WTC11 (cell line): ENCODE measurements around the gene PDK2. TPM values are rescaled to one million over a fixed set of nuclear protein-coding genes. Genes with fewer than 3 reads are reported as not detected.

Experiments
- ATAC-seq: fragments of 200-7000 bp; cut with Tn5 transposase; 2 replicates; pipeline ENCODE4 v1.10.0; 2021; ENCODE audit warnings: mild to moderate bottlenecking, moderate library complexity
- CTCF ChIA-PET: fragments of 300-600 bp; sonication (Branson Sonifier 250); formaldehyde crosslinking; loops from one replicate; lab custom pipeline; 2021; ENCODE audit warnings: antibody characterized with exemption; lab: Charles Lee
- POLR2A ChIA-PET: fragments of 350-600 bp; sonication (Branson Sonifier 250); formaldehyde crosslinking; loops from one replicate; lab custom pipeline; 2021; ENCODE audit warnings: antibody characterized with exemption; lab: Charles Lee
- DNase-seq: peaks from one replicate; pipeline ENCODE4 v3.0.0; 2021; ENCODE audit warnings: low spot score
- H3K27ac Mint-ChIP-seq: 2 replicates; pipeline ENCODE4 v1.8.0; 2021; ENCODE audit warnings: mixed read lengths
- H3K27me3 Mint-ChIP-seq: 2 replicates; pipeline ENCODE4 v1.8.0; 2021; ENCODE audit warnings: low read depth, mild to moderate bottlenecking, moderate library complexity, mixed read lengths
- H3K36me3 Mint-ChIP-seq: 2 replicates; pipeline ENCODE4 v1.8.0; 2021; ENCODE audit warnings: mixed read lengths
- H3K4me1 Mint-ChIP-seq: 2 replicates; pipeline ENCODE4 v1.8.0; 2022; ENCODE audit warnings: mixed read lengths
- H3K4me3 Mint-ChIP-seq: 2 replicates; pipeline ENCODE4 v1.8.0; 2021; ENCODE audit warnings: mild to moderate bottlenecking, moderate library complexity, mixed read lengths
- H3K9me3 Mint-ChIP-seq: 2 replicates; pipeline ENCODE4 v1.8.0; 2021; ENCODE audit warnings: mixed read lengths
- ELF4 ChIP-seq: sonication (generic); formaldehyde crosslinking; IDR thresholded peaks from 2 replicates; pipeline ENCODE4 v1.8.1; 2022; ENCODE audit warnings: low read depth, mild to moderate bottlenecking, moderate library complexity, missing genetic modification reagents
- ETV6 ChIP-seq: sonication (generic); formaldehyde crosslinking; IDR thresholded peaks from 2 replicates; pipeline ENCODE4 v1.8.1; 2022; ENCODE audit warnings: mild to moderate bottlenecking, missing genetic modification reagents
- FOXK1 ChIP-seq: sonication (generic); formaldehyde crosslinking; IDR thresholded peaks from 2 replicates; pipeline ENCODE4 v1.8.0; 2022; ENCODE audit warnings: mild to moderate bottlenecking, moderate library complexity, missing genetic modification reagents
- FOXP1 ChIP-seq: sonication (generic); formaldehyde crosslinking; IDR thresholded peaks from 2 replicates; pipeline ENCODE4 v1.8.0; 2022; ENCODE audit warnings: missing genetic modification reagents, mild to moderate bottlenecking, moderate library complexity, borderline replicate concordance
- GRHL2 ChIP-seq: fragments of 250-450 bp; sonication (Bioruptor Pico); IDR thresholded peaks from 2 replicates; pipeline ENCODE4 v1.8.0; 2022; ENCODE audit warnings: mild to moderate bottlenecking, moderate library complexity; ENCODE audit not compliant: insufficient replicate concordance, severe bottlenecking
- JAZF1 ChIP-seq: fragments of 250-450 bp; sonication (Bioruptor Pico); IDR thresholded peaks from 2 replicates; pipeline ENCODE4 v1.9.0; 2021; ENCODE audit warnings: moderate library complexity, mild to moderate bottlenecking, inconsistent platforms
- JUN ChIP-seq: sonication (generic); formaldehyde crosslinking; IDR thresholded peaks from 2 replicates; pipeline ENCODE4 v1.8.0; 2023; ENCODE audit warnings: mild to moderate bottlenecking, missing genetic modification reagents
- NFYB ChIP-seq: sonication (generic); formaldehyde crosslinking; conservative IDR thresholded peaks from 2 replicates; pipeline ENCODE4 v1.8.0; 2022; ENCODE audit warnings: low read depth, missing genetic modification reagents
- OVOL2 ChIP-seq: fragments of 250-450 bp; sonication (Bioruptor Pico); IDR thresholded peaks from 2 replicates; pipeline ENCODE4 v1.9.0; 2021; ENCODE audit warnings: mild to moderate bottlenecking, borderline replicate concordance
- SMAD3 ChIP-seq: sonication (generic); formaldehyde crosslinking; IDR thresholded peaks from 2 replicates; pipeline ENCODE4 v1.8.0; 2022; ENCODE audit warnings: missing genetic modification reagents, mild to moderate bottlenecking, borderline replicate concordance
- SP1 ChIP-seq: sonication (generic); formaldehyde crosslinking; conservative IDR thresholded peaks from 2 replicates; pipeline ENCODE4 v1.8.1; 2022; ENCODE audit warnings: missing genetic modification reagents
- TEAD4 ChIP-seq: sonication (generic); formaldehyde crosslinking; IDR thresholded peaks from 2 replicates; pipeline ENCODE4 v1.8.0; 2022; ENCODE audit warnings: mild to moderate bottlenecking, missing genetic modification reagents
- TP53 ChIP-seq: sonication (generic); formaldehyde crosslinking; IDR thresholded peaks from 2 replicates; pipeline ENCODE4 v1.8.1; 2023; ENCODE audit warnings: mild to moderate bottlenecking, missing genetic modification reagents
- USF1 ChIP-seq: sonication (generic); formaldehyde crosslinking; IDR thresholded peaks from 2 replicates; pipeline ENCODE4 v1.8.0; 2022; ENCODE audit warnings: mild to moderate bottlenecking, missing genetic modification reagents
- ZNF121 ChIP-seq: sonication (generic); formaldehyde crosslinking; IDR thresholded peaks from 2 replicates; pipeline ENCODE4 v1.8.0; 2023; ENCODE audit warnings: missing genetic modification reagents
- ZNF396 ChIP-seq: fragments of 250-450 bp; sonication (Bioruptor Pico); IDR thresholded peaks from 2 replicates; pipeline ENCODE4 v1.8.0; 2021; ENCODE audit warnings: mild to moderate bottlenecking, moderate library complexity, borderline replicate concordance
- ZNF416 ChIP-seq: fragments of 250-450 bp; sonication (Bioruptor Pico); IDR thresholded peaks from 2 replicates; pipeline ENCODE4 v1.9.0; 2021; ENCODE audit warnings: mild to moderate bottlenecking, inconsistent platforms
- ZNF425 ChIP-seq: fragments of 250-450 bp; sonication (Bioruptor Pico); conservative IDR thresholded peaks from 2 replicates; pipeline ENCODE4 v1.9.0; 2021; ENCODE audit warnings: mild to moderate bottlenecking
- total RNA-seq: library from RNA; stranded (reverse); gene quantifications from 3 replicates; pipeline ENCODE4 v1.2.3, GENCODE V29; 2021
- TF ChIP-seq, protein P1 (sequence below): sonication (generic); formaldehyde crosslinking; IDR thresholded peaks from 2 replicates; pipeline ENCODE4 v1.8.1; 2022; ENCODE audit warnings: mild to moderate bottlenecking, moderate library complexity, missing genetic modification reagents
- TF ChIP-seq, protein P2 (sequence below): sonication (generic); formaldehyde crosslinking; IDR thresholded peaks from 2 replicates; pipeline ENCODE4 v1.8.1; 2022; ENCODE audit warnings: low read depth, missing genetic modification reagents, borderline replicate concordance
- TF ChIP-seq, protein P3 (sequence below): sonication (generic); formaldehyde crosslinking; IDR thresholded peaks from 2 replicates; pipeline ENCODE4 v1.8.1; 2022; ENCODE audit warnings: missing genetic modification reagents, borderline replicate concordance
- TF ChIP-seq, protein P4 (sequence below): fragments of 250-450 bp; sonication (Bioruptor Pico); IDR thresholded peaks from 2 replicates; pipeline ENCODE4 v2.1.2; 2022; ENCODE audit warnings: mild to moderate bottlenecking, moderate library complexity

PDK2 gene
- total RNA-seq, 1 experiment from 2014 or later, result 16.6 TPM

DNA sequence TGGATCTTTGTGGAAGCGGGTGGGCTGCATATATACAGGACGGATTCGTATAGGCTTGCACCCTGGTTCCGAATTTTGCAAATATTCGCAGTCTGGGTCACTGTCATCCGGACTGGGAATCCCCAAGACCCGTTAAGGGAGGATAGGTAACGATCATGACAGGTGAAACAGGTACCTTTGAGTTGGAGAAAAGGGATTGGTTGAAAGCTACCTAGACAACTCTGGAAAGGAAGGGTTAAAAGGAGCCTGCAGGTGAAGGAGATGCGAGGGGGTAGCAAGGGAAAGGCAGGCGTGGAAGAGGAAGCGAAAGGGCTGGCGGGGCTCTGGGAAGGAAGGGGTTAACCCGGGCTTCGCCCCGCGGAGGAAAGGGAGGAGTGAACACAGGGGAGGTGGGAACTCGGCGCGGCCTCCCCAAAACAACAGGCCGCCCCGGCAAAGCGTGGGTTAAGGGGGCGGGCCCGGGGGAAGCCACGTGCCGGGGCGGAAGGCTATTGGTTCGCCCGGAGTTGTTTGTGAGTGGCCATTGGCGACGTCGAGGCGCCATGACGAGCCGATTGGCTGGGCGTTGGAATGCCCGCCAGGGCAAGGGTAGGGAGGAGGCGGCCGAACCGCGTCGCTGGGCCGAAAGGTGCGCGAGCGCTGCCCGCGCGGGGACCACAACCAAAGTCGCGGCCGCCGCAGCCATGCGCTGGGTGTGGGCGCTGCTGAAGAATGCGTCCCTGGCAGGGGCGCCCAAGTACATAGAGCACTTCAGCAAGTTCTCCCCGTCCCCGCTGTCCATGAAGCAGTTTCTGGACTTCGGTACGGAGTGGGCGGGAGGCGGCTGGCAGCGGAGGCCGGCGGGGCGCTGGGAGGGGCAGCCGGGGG, at the start of gene PDK2 (continued):
- TF ChIP-seq ELF4 (CRISPR knock-in tag) (no peak), ZNF396 (no peak), ZNF425 (CRISPR knock-in tag) (no peak), USF1 (peak; percentile 99), ZNF416 (no peak), ZNF121 (CRISPR knock-in tag) (no peak), TP53 (peak; percentile 60; the same call in 1 of the 2 replicates), SMAD3 (peak; percentile 29; the same call in 1 of the 2 replicates), TEAD4 (CRISPR knock-in tag) (peak; percentile 61; the same call in 1 of the 2 replicates), FOXK1 (peak; percentile 81), NFYB (CRISPR knock-in tag) (peak; percentile 99)
- TF ChIP-seq, protein P1, sequence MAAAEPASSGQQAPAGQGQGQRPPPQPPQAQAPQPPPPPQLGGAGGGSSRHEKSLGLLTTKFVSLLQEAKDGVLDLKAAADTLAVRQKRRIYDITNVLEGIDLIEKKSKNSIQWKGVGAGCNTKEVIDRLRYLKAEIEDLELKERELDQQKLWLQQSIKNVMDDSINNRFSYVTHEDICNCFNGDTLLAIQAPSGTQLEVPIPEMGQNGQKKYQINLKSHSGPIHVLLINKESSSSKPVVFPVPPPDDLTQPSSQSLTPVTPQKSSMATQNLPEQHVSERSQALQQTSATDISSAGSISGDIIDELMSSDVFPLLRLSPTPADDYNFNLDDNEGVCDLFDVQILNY (CRISPR knock-in tag), result 0 out of 2 replicates have a peak, but pooled peaks have one; percentile 46
- TF ChIP-seq, all 79 proteins: peak for 13

- H3K9me3 Mint-ChIP-seq, result peaks cover 5% of the 10 kb centered on the region; the same call in 1 of the 2 replicates
- no peak overlapping the region for H3K4me3 Mint-ChIP-seq
- ATAC-seq (no peak), DNase-seq (no peak)
- TF ChIP-seq JAZF1, result no peak
- no peak for TF ChIP-seq OVOL2 (CRISPR knock-in tag)
- TF ChIP-seq, protein P2, sequence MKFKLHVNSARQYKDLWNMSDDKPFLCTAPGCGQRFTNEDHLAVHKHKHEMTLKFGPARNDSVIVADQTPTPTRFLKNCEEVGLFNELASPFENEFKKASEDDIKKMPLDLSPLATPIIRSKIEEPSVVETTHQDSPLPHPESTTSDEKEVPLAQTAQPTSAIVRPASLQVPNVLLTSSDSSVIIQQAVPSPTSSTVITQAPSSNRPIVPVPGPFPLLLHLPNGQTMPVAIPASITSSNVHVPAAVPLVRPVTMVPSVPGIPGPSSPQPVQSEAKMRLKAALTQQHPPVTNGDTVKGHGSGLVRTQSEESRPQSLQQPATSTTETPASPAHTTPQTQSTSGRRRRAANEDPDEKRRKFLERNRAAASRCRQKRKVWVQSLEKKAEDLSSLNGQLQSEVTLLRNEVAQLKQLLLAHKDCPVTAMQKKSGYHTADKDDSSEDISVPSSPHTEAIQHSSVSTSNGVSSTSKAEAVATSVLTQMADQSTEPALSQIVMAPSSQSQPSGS (CRISPR knock-in tag), result no peak
- TF ChIP-seq SP1, result no peak
- TF ChIP-seq, protein P3, sequence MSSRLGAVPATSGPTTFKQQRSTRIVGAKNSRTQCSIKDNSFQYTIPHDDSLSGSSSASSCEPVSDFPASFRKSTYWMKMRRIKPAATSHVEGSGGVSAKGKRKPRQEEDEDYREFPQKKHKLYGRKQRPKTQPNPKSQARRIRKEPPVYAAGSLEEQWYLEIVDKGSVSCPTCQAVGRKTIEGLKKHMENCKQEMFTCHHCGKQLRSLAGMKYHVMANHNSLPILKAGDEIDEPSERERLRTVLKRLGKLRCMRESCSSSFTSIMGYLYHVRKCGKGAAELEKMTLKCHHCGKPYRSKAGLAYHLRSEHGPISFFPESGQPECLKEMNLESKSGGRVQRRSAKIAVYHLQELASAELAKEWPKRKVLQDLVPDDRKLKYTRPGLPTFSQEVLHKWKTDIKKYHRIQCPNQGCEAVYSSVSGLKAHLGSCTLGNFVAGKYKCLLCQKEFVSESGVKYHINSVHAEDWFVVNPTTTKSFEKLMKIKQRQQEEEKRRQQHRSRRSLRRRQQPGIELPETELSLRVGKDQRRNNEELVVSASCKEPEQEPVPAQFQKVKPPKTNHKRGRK (CRISPR knock-in tag), result no peak
- TF ChIP-seq, protein P4, sequence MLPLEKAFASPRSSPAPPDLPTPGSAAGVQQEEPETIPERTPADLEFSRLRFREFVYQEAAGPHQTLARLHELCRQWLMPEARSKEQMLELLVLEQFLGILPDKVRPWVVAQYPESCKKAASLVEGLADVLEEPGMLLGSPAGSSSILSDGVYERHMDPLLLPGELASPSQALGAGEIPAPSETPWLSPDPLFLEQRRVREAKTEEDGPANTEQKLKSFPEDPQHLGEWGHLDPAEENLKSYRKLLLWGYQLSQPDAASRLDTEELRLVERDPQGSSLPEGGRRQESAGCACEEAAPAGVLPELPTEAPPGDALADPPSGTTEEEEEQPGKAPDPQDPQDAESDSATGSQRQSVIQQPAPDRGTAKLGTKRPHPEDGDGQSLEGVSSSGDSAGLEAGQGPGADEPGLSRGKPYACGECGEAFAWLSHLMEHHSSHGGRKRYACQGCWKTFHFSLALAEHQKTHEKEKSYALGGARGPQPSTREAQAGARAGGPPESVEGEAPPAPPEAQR (CRISPR knock-in tag), result no peak
- no peak for TF ChIP-seq GRHL2 (CRISPR knock-in tag)
- TF ChIP-seq ETV6 (CRISPR knock-in tag), result no peak
- no peak for TF ChIP-seq FOXP1 (CRISPR knock-in tag)
- no peak for TF ChIP-seq JUN (CRISPR knock-in tag)
- H3K27me3 Mint-ChIP-seq, result peaks cover 6% of the 10 kb centered on the region
- POLR2A ChIA-PET, result no interaction called here
- CTCF ChIA-PET, result interaction anchor here (0.6 to 2.2 kb wide), 5 partner anchors 10 to 260 kb away, joined by 3 to 8 read pairs (median 4); partner anchors contain the start of gene ITGA3
- H3K4me1 Mint-ChIP-seq, result peaks cover 26% of the 10 kb centered on the region
- no peaks in the 10 kb centered on the region for H3K36me3 Mint-ChIP-seq
- no peak overlapping the region for H3K27ac Mint-ChIP-seq
Measured at GRCh38 chr17:50046179-50046578, 49.0 kb upstream of the PDK2 start.
